Hair follicle dermal papilla cell (primary cell): Measurements from ENCODE around the gene IMPDH2. TPM values are rescaled to one million over a fixed set of nuclear protein-coding genes. Genes with fewer than 3 reads are reported as not detected.

Experiments
- small RNA-seq: library from RNA; depleted of rRNA; stranded (forward); fragments of <200 nt; gene quantifications from one replicate; pipeline ENCODE3, GENCODE V24; 2012
- total RNA-seq: library from RNA; depleted of rRNA; stranded (reverse); fragments of >200 nt; gene quantifications from 2 replicates; pipeline ENCODE4 v1.2.3, GENCODE V29; 2012

IMPDH2 gene
- 247 and 273 TPM in 2 replicates for total RNA-seq

DNA sequence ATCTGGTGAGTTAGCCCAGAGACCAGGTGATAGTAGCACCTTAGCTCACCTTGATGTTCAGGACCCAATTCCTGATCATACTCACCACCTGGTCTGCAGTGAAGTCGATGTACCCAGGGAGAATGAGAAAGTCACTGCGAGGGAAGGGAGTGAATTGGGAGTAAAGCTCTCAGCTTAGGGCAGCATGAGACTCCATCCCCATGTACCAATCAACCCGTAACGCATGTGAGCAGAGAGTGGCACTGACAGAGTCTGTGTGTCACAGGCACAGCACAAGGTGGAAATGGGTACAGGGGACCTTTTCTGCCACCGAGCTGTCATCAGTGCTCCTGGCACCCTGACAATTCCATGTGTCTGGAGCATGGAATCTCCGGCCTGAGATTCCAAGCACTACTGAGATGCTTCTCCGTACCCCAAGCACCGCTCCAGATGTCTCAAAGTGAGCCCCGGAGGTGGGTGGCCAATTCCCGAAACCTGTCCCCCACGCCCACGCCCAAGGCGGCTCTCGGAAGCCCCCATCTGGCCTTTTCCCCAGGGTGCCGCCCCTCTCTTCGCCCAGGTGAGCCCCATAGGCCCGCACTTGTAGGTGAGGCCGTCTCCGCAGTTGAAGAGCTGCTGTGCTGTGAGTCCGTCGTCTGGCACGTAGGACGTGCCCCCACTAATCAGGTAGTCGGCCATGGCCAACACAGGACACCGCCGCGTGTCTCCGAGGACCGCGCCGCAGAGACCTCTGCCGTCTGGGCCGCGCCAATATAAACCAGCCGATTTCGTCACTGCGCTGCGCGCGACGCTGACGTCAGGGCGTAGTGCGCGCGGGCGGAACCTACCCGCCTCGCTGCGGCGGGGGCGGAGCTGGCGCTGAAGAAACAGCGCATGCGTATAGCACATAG lies at the start of gene IMPDH2:
Gene IMPDH2 (minus strand): TSS at position 726 of the 890 bp plus-strand sequence. CDS start 48 bp downstream, at position 678.

GRCh38 chr3:49021813-49022687 lies 7.1 kb downstream of the IMPDH2 start, which contains the start of gene NDUFAF3:
Gene NDUFAF3, plus strand, starts transcription at chr3:49022121. Its CDS starts 24 bp downstream, at chr3:49022145.

DNA sequence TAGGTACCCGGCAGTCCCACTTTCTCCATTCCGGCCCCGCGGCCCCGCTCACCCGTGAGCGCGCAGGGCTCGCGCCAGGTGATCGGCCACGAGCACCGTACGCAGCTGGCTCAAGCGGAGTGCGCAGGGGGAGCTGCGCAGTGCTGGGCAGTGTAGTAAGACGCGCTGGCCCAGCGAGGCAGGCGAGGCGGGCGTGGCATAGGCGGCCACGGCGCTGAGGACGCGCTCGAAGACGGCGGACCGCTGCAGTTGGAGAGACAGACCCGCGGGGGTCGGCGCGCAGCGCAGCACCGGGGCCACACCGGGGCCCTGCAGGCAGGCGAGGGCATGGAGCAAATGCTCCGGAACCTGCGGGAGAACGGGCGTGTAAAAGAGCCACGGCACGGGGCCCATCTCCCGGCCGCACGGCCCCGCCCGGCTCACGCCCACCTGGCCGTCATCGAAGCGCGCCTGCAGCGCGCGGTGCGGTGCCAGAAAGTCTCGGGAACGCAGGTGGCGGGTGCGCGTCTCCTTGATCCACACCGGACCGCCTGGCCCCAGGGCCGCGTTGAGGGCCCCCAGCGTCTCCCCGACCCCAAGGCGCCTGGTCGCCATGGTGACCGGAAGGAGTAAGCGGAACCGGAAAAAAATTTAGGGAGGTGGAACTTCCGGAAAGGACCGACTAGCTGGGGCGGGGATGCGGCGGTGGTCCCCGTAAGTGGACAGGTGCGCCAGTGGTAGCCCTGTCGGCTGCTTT lies 11.1 kb downstream of the IMPDH2 start, which contains the start of gene DALRD3:
Gene DALRD3 (minus strand): TSS at position 610 of the 736 bp plus-strand sequence. CDS start 16 bp downstream, at position 594.

GRCh38 chr3:49007068-49007770 lies 22.0 kb downstream of the IMPDH2 start, which contains the start of gene WDR6:
Gene WDR6, plus strand, starts transcription at chr3:49007391. Its CDS starts 41 bp downstream, at chr3:49007432.

DNA sequence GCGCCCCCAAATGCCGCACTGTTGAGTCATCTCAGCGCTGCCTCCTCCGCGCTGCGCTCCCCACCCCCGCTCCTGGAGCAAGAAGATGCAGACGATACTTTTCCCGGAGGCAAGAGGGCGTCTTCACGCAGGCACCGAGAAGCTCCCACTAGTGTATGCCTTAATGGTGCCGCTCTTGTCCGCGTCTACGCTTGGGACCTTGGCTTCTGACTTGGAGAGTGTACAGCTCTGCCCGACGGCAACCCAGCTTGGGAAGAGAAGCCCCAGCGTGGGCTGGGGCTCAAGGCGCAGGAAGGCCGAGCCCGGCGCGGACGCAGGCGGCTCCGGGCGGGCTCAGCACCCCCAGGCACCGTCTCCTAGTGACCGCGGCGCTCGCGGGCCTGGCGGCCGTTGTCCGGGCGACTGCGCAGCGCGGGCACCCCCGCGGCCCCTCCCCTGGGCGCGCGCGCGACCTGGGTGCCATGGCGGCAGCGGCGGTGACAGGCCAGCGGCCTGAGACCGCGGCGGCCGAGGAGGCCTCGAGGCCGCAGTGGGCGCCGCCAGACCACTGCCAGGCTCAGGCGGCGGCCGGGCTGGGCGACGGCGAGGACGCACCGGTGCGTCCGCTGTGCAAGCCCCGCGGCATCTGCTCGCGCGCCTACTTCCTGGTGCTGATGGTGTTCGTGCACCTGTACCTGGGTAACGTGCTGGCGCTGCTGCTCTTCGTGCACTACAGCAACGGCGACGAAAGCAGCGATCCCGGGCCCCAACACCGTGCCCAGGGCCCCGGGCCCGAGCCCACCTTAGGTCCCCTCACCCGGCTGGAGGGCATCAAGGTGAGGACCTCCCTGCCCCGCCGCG lies 39.2 kb downstream of the IMPDH2 start, which contains the start of gene P4HTM:
Gene P4HTM (plus strand): TSS at position 446 of the 840 bp plus-strand sequence. CDS start 16 bp downstream, at position 462.

Small RNAs within 50 kb of the gene (small RNA-seq; reads per million reads assigned to genes)
- gene MIR191 (38,654 reads per million, percentile 100 among the genes with 10 or more reads in this experiment), gene MIR425 (3,717 reads per million, percentile 100 among the genes with 10 or more reads in this experiment)

Other genes with a start within 250 kb of the IMPDH2 start
- 36.8 and 43.3 TPM in 2 replicates for gene PRKAR2A, start 181.5 kb downstream of the IMPDH2 start, total RNA-seq
- 18.3 and 20.3 TPM in 2 replicates for gene SLC25A20, start 130.5 kb downstream of the IMPDH2 start, total RNA-seq
- 66.3 and 78.5 TPM in 2 replicates for gene ARIH2, start 110.6 kb downstream of the IMPDH2 start, total RNA-seq
- gene P4HTM, start 39.2 kb downstream of the IMPDH2 start, total RNA-seq, result 23.4 and 31.8 TPM in 2 replicates
- 74.2 and 89.4 TPM in 2 replicates for gene WDR6, start 22.0 kb downstream of the IMPDH2 start, total RNA-seq
- 52.3 and 52.6 TPM in 2 replicates for gene DALRD3, start 10.8 kb downstream of the IMPDH2 start, total RNA-seq
- 37.2 and 47.7 TPM in 2 replicates for gene NDUFAF3, start 7.3 kb downstream of the IMPDH2 start, total RNA-seq
- gene QRICH1, start 64.7 kb upstream of the IMPDH2 start, total RNA-seq, result 96.7 and 144 TPM in 2 replicates
- gene QARS1, start 75.4 kb upstream of the IMPDH2 start, total RNA-seq, result 476 and 496 TPM in 2 replicates
- 39.1 and 51.3 TPM in 2 replicates for gene USP19, start 91.4 kb upstream of the IMPDH2 start, total RNA-seq
- gene LAMB2, start 103.7 kb upstream of the IMPDH2 start, total RNA-seq, result 373 and 453 TPM in 2 replicates
- 36.8 and 37.6 TPM in 2 replicates for gene CCDC71, start 136.9 kb upstream of the IMPDH2 start, total RNA-seq
- gene KLHDC8B, start 142.2 kb upstream of the IMPDH2 start, total RNA-seq, result 18.8 and 24.0 TPM in 2 replicates
- gene C3orf62, start 247.8 kb upstream of the IMPDH2 start, total RNA-seq, result 1.6 and 3.2 TPM in 2 replicates